NCI-H2196 (cell line): ENCODE results near the gene AKAP12.
"Not testable (repeated sequence)": the region's sequence is repeated elsewhere in the genome, so short reads cannot be mapped to it uniquely, and the experiment has no call there.

ENCODE experiments used
- DNase-seq: peaks from one replicate; lab custom pipeline; 2025; ENCODE audit not compliant: unreplicated experiment; lab: John Stamatoyannopoulos, UW

Gene AKAP12

GRCh38 chr6:151376440-151376839 is 136.7 kb downstream of the AKAP12 start:
- DNase-seq = no peak

- no peak for DNase-seq
Observed at GRCh38 chr6:151377095-151377494, 137.3 kb downstream of the AKAP12 start.

GRCh38 chr6:151379933-151380847 is 140.4 kb downstream of the AKAP12 start:
- DNase-seq = no peak

- no peak for DNase-seq
Observed at GRCh38 chr6:151380848-151381205, 141.1 kb downstream of the AKAP12 start.

- no peak for DNase-seq
Observed at GRCh38 chr6:151381722-151382121, 142.0 kb downstream of the AKAP12 start.

GRCh38 chr6:151382631-151383030 is 142.9 kb downstream of the AKAP12 start:
- DNase-seq = not testable (repeated sequence)

- no peak for DNase-seq
Observed at GRCh38 chr6:151384151-151384550, 144.4 kb downstream of the AKAP12 start.

GRCh38 chr6:151385177-151385576 is 145.4 kb downstream of the AKAP12 start:
- no peak for DNase-seq

- DNase-seq = no peak
Observed at GRCh38 chr6:151387175-151387970, 147.6 kb downstream of the AKAP12 start.

- DNase-seq = no peak
Observed at GRCh38 chr6:151388236-151388635, 148.5 kb downstream of the AKAP12 start.

GRCh38 chr6:151388997-151389617 is 149.3 kb downstream of the AKAP12 start:
- no peak for DNase-seq

- no peak for DNase-seq
Observed at GRCh38 chr6:151389618-151390275, 150.0 kb downstream of the AKAP12 start.

- DNase-seq = peak; percentile 99
Observed at GRCh38 chr6:151390276-151390850, 150.6 kb downstream of the AKAP12 start.

- peak; percentile 77 for DNase-seq
Observed at GRCh38 chr6:151390851-151391470, 151.2 kb downstream of the AKAP12 start.

- peak; percentile 68 for DNase-seq
Observed at GRCh38 chr6:151391471-151392413, 152.0 kb downstream of the AKAP12 start, which contains the start of gene ZBTB2. Gene ZBTB2 (minus strand): TSS chr6:151391559. CDS start chr6:151373637, 17,922 bp downstream.

- DNase-seq = no peak
Observed at GRCh38 chr6:151392427-151392826, 152.7 kb downstream of the AKAP12 start.

GRCh38 chr6:151393410-151393809 is 153.6 kb downstream of the AKAP12 start:
- DNase-seq = no peak

- DNase-seq = peak; percentile 28
Observed at GRCh38 chr6:151399679-151400078, 159.9 kb downstream of the AKAP12 start.

GRCh38 chr6:151400473-151400872 is 160.7 kb downstream of the AKAP12 start:
- DNase-seq = no peak
